Neural progenitor cell (in vitro differentiated cells): Measurements from ENCODE around the gene SAMMSON. TPM values are rescaled to one million over a fixed set of nuclear protein-coding genes. Genes with fewer than 3 reads are reported as not detected.

Experiments
- DNase-seq: peaks from one replicate; pipeline ENCODE4 v3.0.0-alpha.2; 2016; ENCODE audit warnings: low spot score
- H2AFZ ChIP-seq: fragments of 200-600 bp; sonication (generic); replicated peaks from 2 replicates; pipeline ENCODE4 v1.6.1; 2016; ENCODE audit warnings: antibody characterized with exemption
- H3F3A ChIP-seq: fragments of 200-600 bp; sonication (generic); 2 replicates; pipeline ENCODE4 v1.6.1; 2016; ENCODE audit warnings: antibody characterized with exemption, low read depth
- H3K27ac ChIP-seq: fragments of 200-600 bp; sonication (generic); 2 replicates; pipeline ENCODE4 v1.5.1; 2016; ENCODE audit warnings: mild to moderate bottlenecking
- H3K27me3 ChIP-seq: fragments of 200-600 bp; sonication (generic); 2 replicates; pipeline ENCODE4 v1.6.1; 2016; ENCODE audit warnings: mild to moderate bottlenecking, moderate library complexity
- H3K36me3 ChIP-seq: fragments of 200-600 bp; sonication (generic); 2 replicates; pipeline ENCODE4 v1.5.1; 2016
- H3K4me1 ChIP-seq: fragments of 200-600 bp; sonication (generic); 2 replicates; pipeline ENCODE4 v1.6.1; 2016; ENCODE audit warnings: mixed run types
- H3K4me2 ChIP-seq: fragments of 200-600 bp; sonication (generic); 2 replicates; pipeline ENCODE4 v1.6.1; 2016
- H3K4me3 ChIP-seq: fragments of 200-600 bp; sonication (generic); 2 replicates; pipeline ENCODE4 v1.5.1; 2016
- H3K79me2 ChIP-seq: fragments of 200-600 bp; sonication (generic); 2 replicates; pipeline ENCODE4 v1.6.1; 2016; ENCODE audit warnings: low read depth
- H3K9ac ChIP-seq: fragments of 200-600 bp; sonication (generic); 2 replicates; pipeline ENCODE4 v1.6.1; 2016
- H3K9me3 ChIP-seq: fragments of 200-600 bp; sonication (generic); 2 replicates; pipeline ENCODE4 v1.5.1; 2016; ENCODE audit warnings: low read depth
- H4K20me1 ChIP-seq: fragments of 200-600 bp; sonication (generic); 2 replicates; pipeline ENCODE4 v1.6.1; 2016; ENCODE audit warnings: low read depth
- H3K27ac Mint-ChIP-seq: 3 replicates; pipeline ENCODE4 v1.8.0; 2021; ENCODE audit warnings: mixed read lengths
- H3K27me3 Mint-ChIP-seq: 2 replicates; pipeline ENCODE4 v1.8.0; 2022; ENCODE audit warnings: low read depth, mild to moderate bottlenecking, inconsistent platforms, moderate library complexity, mixed read lengths; ENCODE audit not compliant: insufficient read depth
- H3K36me3 Mint-ChIP-seq: 3 replicates; pipeline ENCODE4 v1.8.0; 2021; ENCODE audit warnings: mixed read lengths
- H3K4me1 Mint-ChIP-seq: 3 replicates; pipeline ENCODE4 v1.8.0; 2021; ENCODE audit warnings: mixed read lengths
- H3K4me3 Mint-ChIP-seq: 3 replicates; pipeline ENCODE4 v1.8.0; 2021; ENCODE audit warnings: mild to moderate bottlenecking, moderate library complexity, mixed read lengths
- H3K9me3 Mint-ChIP-seq: 3 replicates; pipeline ENCODE4 v1.8.0; 2020; ENCODE audit warnings: mixed read lengths
- EZH2 ChIP-seq: fragments of 200-600 bp; sonication (generic); IDR thresholded peaks from 2 replicates; pipeline ENCODE4 v1.6.1; 2017; ENCODE audit warnings: antibody characterized with exemption, mild to moderate bottlenecking, moderate library complexity
- EZH2phosphoT487 ChIP-seq: fragments of 200-600 bp; sonication (generic); IDR thresholded peaks from 2 replicates; pipeline ENCODE4 v1.6.1; 2017; ENCODE audit warnings: antibody characterized with exemption
- total RNA-seq: library from RNA; depleted of rRNA; stranded (reverse); fragments of >200 nt; gene quantifications from 2 replicates; pipeline ENCODE4 v1.2.3, GENCODE V29; 2015; ENCODE audit warnings: low replicate concordance
- TF ChIP-seq, protein P1 (sequence below): fragments of 200-600 bp; sonication (generic); IDR thresholded peaks from 2 replicates; pipeline ENCODE4 v1.5.1; 2017; ENCODE audit warnings: antibody characterized with exemption, mild to moderate bottlenecking

The SAMMSON gene
- total RNA-seq, 1 donor from 2014 or later: not detected

DNA sequence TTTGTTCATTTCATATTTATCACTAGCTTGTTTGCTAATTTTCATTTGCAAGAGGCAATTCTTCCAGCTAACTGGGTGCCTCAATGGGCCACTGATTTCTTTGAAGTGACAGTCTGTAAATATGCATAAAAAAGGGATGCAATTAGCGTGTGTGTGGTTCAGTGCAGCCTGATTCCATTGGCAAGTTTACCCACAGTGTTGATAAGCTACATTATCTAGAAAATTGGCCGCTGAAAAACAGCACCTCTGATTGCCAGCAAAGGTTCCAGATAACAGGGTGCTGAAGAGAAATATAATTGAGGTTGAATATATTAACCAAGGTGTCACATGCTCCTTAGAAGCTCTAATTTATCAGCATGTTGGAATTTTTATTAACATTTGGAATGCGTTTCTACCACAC lies 76.9 kb downstream of the SAMMSON start:
- Histone ChIP-seq H3K79me2 (no peaks in the 10 kb centered on the region), H3K4me1 (peaks cover 33% of the 10 kb centered on the region), H3K27ac (no peak overlapping the region), H3K36me3 (no peaks in the 10 kb centered on the region), H3K4me2 (no peak overlapping the region), H3K27me3 (no peaks in the 10 kb centered on the region), H3K9ac (no peak overlapping the region), H2AFZ (no peak overlapping the region), H3K4me3 (no peak overlapping the region), H3F3A (peaks cover 9% of the 10 kb centered on the region), H4K20me1 (no peaks in the 10 kb centered on the region), H3K9me3 (no peaks in the 10 kb centered on the region)
- Mint-ChIP-seq H3K9me3 (peaks cover 4% of the 10 kb centered on the region), H3K27me3 (no peaks in the 10 kb centered on the region), H3K36me3 (no peaks in the 10 kb centered on the region), H3K4me3 (no peak overlapping the region), H3K27ac (no peak overlapping the region), H3K4me1 (peaks cover 10% of the 10 kb centered on the region)
- TF ChIP-seq, protein P1, sequence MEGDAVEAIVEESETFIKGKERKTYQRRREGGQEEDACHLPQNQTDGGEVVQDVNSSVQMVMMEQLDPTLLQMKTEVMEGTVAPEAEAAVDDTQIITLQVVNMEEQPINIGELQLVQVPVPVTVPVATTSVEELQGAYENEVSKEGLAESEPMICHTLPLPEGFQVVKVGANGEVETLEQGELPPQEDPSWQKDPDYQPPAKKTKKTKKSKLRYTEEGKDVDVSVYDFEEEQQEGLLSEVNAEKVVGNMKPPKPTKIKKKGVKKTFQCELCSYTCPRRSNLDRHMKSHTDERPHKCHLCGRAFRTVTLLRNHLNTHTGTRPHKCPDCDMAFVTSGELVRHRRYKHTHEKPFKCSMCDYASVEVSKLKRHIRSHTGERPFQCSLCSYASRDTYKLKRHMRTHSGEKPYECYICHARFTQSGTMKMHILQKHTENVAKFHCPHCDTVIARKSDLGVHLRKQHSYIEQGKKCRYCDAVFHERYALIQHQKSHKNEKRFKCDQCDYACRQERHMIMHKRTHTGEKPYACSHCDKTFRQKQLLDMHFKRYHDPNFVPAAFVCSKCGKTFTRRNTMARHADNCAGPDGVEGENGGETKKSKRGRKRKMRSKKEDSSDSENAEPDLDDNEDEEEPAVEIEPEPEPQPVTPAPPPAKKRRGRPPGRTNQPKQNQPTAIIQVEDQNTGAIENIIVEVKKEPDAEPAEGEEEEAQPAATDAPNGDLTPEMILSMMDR: no peak
- no peak for TF ChIP-seq EZH2phosphoT487
- TF ChIP-seq EZH2: no peak
- no peak for DNase-seq

DNA sequence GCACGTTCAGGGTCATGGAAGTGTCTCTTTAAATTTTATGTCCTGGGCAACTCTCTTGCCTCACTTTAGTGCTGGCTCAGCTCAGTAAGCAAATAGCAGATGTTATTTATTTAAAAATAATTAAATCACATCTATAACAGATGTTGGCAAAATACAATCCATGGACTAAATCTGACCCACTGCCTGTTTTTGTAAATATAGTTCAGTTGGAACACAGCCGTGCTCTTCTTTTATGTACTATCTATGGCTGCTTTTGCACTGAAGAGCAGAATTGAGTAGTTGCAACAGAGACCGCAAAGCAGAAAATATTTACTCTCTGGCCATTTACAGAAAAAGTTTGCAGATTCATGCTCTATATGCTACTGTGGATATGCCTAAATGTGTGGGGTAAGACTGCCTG lies 79.2 kb downstream of the SAMMSON start:
- no peaks in the 10 kb centered on the region for H3K36me3 Mint-ChIP-seq
- peaks cover 16% of the 10 kb centered on the region for H3K4me1 ChIP-seq
- no peaks in the 10 kb centered on the region for H3K27me3 ChIP-seq
- no peaks in the 10 kb centered on the region for H3K9me3 ChIP-seq
- H2AFZ ChIP-seq: no peak overlapping the region
- no peak overlapping the region for H3K27ac Mint-ChIP-seq
- H3K9ac ChIP-seq: no peak overlapping the region
- H3K4me3 Mint-ChIP-seq: no peak overlapping the region
- H3K4me1 Mint-ChIP-seq: no peaks in the 10 kb centered on the region
- no peak for DNase-seq
- no peak overlapping the region for H3K27ac ChIP-seq
- H3K79me2 ChIP-seq: no peaks in the 10 kb centered on the region
- H3K9me3 Mint-ChIP-seq: peaks cover 4% of the 10 kb centered on the region
- no peaks in the 10 kb centered on the region for H4K20me1 ChIP-seq
- no peaks in the 10 kb centered on the region for H3K36me3 ChIP-seq
- no peaks in the 10 kb centered on the region for H3K27me3 Mint-ChIP-seq
- no peaks in the 10 kb centered on the region for H3F3A ChIP-seq
- H3K4me3 ChIP-seq: no peak overlapping the region
- TF ChIP-seq EZH2phosphoT487: no peak
- TF ChIP-seq, protein P1: no peak
- TF ChIP-seq EZH2: no peak
- H3K4me2 ChIP-seq: no peak overlapping the region

DNA sequence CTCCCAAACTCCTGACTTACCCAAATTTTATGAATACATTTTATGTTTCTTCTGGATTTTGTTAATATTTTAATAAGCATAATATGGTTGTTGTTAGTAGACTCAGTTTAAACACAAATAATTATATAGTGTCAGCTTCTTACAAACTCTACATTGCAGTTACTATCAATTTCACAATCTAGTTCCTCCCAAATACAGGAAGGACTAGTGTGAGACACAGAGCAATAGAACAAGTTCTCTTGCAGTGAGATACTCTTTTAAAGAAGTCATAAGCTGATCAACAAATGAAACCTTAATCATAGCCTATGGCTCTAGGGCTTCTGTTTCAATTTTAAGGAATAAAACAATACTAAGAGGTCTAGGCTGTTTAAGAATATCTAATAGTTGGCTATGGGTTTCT lies 86.1 kb downstream of the SAMMSON start:
- H3K27ac Mint-ChIP-seq: no peak overlapping the region
- no peaks in the 10 kb centered on the region for H3K9me3 ChIP-seq
- no peak overlapping the region for H3K27ac ChIP-seq
- no peaks in the 10 kb centered on the region for H3K4me1 ChIP-seq
- no peak overlapping the region for H3K4me2 ChIP-seq
- H3K27me3 ChIP-seq: no peaks in the 10 kb centered on the region
- H3F3A ChIP-seq: no peaks in the 10 kb centered on the region
- H2AFZ ChIP-seq: no peak overlapping the region
- H3K27me3 Mint-ChIP-seq: peaks cover 3% of the 10 kb centered on the region
- H3K36me3 ChIP-seq: no peaks in the 10 kb centered on the region
- no peaks in the 10 kb centered on the region for H3K4me1 Mint-ChIP-seq
- no peak overlapping the region for H3K4me3 ChIP-seq
- H3K79me2 ChIP-seq: no peaks in the 10 kb centered on the region
- H3K4me3 Mint-ChIP-seq: no peak overlapping the region
- no peak for DNase-seq
- H3K36me3 Mint-ChIP-seq: no peaks in the 10 kb centered on the region
- H4K20me1 ChIP-seq: no peaks in the 10 kb centered on the region
- H3K9me3 Mint-ChIP-seq: no peaks in the 10 kb centered on the region
- H3K9ac ChIP-seq: no peak overlapping the region
- no peak for TF ChIP-seq EZH2phosphoT487
- TF ChIP-seq EZH2: no peak
- TF ChIP-seq, protein P1: no peak

DNA sequence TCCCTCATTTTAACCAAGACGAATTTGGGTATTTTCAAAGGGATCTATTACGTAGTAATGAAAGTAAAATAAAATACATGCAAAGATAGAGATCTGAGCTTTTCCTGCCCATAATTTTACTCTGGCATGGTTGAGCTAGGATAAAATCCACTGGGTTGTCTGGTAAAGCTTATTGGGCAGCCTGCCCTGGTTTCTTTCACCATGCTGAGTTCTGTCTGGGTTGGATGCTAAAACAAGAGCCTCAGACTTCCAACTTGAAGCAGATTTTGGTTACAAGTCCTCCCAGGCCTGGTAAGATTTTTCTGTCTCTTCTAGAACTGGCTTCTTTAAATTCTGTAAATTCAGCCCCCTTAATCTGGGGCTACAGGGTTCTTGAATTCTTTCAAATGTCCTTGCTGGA lies 86.8 kb downstream of the SAMMSON start:
- no peak overlapping the region for H3K9ac ChIP-seq
- H3K4me1 ChIP-seq: no peaks in the 10 kb centered on the region
- no peak overlapping the region for H3K4me2 ChIP-seq
- H3F3A ChIP-seq: no peaks in the 10 kb centered on the region
- no peaks in the 10 kb centered on the region for H3K36me3 ChIP-seq
- no peak overlapping the region for H3K4me3 Mint-ChIP-seq
- H3K27me3 Mint-ChIP-seq: peaks cover 3% of the 10 kb centered on the region
- no peak for DNase-seq
- H3K27ac ChIP-seq: no peak overlapping the region
- no peaks in the 10 kb centered on the region for H3K36me3 Mint-ChIP-seq
- no peak for TF ChIP-seq EZH2
- TF ChIP-seq, protein P1: no peak
- TF ChIP-seq EZH2phosphoT487: no peak
- H3K79me2 ChIP-seq: no peaks in the 10 kb centered on the region
- no peak overlapping the region for H3K4me3 ChIP-seq
- H3K27ac Mint-ChIP-seq: no peak overlapping the region
- no peaks in the 10 kb centered on the region for H3K9me3 Mint-ChIP-seq
- no peaks in the 10 kb centered on the region for H3K4me1 Mint-ChIP-seq
- H2AFZ ChIP-seq: peak overlapping the region; percentile 27
- no peaks in the 10 kb centered on the region for H3K27me3 ChIP-seq
- H3K9me3 ChIP-seq: no peaks in the 10 kb centered on the region
- no peaks in the 10 kb centered on the region for H4K20me1 ChIP-seq
